Activated CD8-positive, alpha-beta memory T cell treated with anti-CD3 and anti-CD28 coated beads for 1 hour (primary cell): Measurements from ENCODE around the gene NPIPA3.
"Not testable (repeated sequence)": the region's sequence is repeated elsewhere in the genome, so short reads cannot be mapped to it uniquely, and the experiment has no call there.

ENCODE experiments used
- DNase-seq, 2 donors: peaks; one replicate each; pipeline ENCODE4 v3.0.0-alpha.2; 2020; ENCODE audit warnings: low read depth in 1 of 2; ENCODE audit errors: extremely low read depth in 1 of 2

The NPIPA3 gene

DNA sequence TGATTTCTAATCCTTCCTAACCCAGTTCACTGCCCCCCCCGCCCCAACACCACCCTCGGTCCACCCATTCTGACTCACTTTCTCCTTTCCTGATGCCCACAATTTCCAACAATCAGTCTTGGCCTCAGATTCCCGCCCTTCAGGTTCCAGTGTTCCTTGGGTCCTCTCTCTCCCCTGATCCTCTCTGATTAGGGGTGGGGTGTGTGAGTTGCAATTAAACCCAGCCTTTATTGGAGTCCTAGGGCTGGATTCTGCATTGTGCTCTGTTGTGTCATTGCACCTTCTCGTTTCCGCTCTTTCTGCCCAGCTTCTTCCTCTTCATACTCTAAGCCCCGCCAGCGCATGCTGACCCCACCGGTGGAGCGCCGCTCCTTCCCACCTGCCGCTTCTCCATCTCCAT is 38.6 kb downstream of the NPIPA3 start:
- not testable (repeated sequence) for DNase-seq

- DNase-seq = not testable (repeated sequence)
Observed at GRCh38 chr16:14742273-14743128, 39.3 kb downstream of the NPIPA3 start, which contains the start of gene NPIPA2. Gene NPIPA2 (plus strand): TSS chr16:14742533. CDS start chr16:14748066, 5,533 bp downstream.

- not testable (repeated sequence) for DNase-seq
Observed at GRCh38 chr16:14773654-14774053, 70.4 kb downstream of the NPIPA3 start.

- not testable (repeated sequence) for DNase-seq
Observed at GRCh38 chr16:14775624-14776023, 72.4 kb downstream of the NPIPA3 start.
